NCI-H526 (cell line): ENCODE data around the gene THRB.

Source experiments
- DNase-seq, 2 experiments: peaks; one replicate each; lab custom pipeline; 2025; lab: John Stamatoyannopoulos, UW

The THRB gene

DNA sequence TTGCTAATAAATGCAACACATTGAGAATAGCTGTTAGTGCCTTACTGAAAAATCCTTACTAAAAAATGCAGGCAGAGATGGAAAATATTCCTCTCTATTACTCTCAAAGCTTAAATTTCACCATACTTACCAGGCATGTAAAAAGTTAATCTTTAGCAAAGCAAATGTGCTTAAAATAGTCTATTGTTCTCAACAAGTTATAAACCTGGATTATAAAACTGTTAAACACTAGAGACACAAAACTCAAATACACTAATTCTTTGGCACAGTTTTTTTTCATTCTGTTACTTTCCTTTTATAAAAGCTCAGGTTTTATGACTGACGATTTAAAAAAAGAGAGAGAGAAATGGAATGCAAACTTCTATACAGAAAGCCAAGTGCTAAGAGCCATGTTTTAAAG is 119.8 kb downstream of the THRB start:
- DNase-seq = no peak

DNA sequence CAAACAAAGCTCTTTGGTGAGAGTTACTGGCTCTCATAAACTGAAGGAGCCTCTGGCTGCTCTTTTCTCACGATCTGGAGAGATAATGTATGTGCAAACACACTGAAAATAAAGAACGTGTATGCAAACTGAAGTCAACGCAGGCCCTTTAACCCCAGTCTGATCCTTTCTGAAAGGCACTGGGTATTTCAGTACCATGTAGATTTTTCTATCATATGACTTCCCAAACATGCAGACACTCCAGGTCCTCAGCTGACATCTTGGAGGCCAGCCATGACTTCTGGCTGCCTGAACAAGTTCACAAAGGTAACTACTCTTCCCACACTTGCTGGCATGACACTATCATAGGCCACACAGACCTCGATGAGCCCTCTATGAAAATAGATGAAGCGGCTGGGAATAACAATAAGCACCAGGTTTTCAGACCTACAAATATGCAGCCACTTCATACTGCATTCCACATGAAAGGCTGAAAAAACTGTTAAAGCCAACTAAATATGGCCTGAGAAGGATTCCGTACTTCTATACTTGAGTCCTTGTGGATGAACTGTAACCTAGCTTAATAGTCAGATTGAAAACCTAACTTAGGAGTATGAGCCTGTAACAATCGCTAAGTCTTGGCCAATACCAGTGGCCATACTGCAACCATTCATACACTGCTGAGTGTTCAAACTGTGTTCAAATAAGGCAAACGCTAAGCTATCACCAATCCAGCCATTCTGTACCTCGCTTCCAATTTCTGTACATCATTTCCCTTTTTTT is 121.3 kb downstream of the THRB start:
- no peak for DNase-seq

DNA sequence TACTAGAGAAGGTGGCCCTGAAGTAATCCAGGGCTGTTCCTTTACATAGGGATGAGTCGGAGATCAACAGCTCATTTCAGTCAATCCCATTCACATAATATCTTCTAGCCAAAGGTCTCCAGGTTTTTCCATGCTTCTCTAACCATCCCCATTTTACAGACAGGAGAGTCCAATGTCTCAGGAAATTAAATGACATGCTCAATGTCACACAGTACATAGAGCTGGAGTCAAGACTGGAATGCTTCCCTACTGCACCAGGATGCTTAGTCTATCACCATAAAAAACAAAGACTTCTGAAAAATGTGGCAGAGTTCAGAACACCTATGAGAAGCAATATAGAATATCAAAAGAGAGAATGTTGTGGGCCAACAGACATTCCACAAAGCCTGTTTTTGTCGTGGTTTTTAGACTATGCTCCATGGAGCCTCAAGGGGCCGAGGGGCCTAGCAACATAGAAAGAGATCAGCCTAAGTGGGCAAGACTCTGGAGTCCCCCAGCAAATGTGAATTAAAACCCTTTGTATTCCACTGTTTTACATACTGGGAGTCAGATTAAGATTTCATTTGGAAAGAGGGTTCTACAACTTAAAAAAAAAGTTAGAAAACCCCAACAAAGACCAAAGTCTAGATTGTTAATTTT is 122.0 kb downstream of the THRB start:
- no peak for DNase-seq

DNA sequence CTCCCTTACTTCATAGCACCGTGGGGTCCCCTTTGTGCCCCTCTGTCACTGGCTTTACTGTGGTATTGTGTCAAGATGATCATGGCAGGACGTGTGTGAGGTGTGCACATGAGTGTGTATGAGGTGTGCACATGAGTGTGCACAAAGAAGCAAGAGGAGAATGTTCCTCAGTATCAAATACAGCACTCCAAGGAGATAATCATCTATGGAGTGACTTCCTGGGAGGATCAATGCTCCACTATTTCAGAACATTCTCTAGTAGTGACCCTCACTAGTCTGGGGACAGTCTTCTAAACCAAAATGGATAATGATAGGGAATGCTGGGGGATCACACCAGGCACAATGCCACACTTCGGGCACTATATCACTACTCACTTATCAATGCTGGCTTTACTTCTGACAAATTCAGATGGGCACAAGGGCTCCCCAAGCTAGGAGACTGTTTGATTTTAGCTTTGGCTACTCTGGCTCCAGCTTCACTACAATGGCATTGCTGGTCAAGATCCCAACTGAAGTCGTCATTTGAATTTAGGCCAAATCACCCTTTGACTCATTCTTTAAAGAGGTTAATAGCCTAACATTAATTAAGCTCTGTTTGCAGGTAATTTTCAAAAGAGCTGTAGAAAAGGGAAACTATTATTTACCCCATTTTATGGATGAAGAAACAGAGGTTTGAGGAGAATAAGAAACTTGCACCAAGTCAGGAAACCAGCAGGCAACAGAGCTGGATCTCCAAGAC is 124.1 kb downstream of the THRB start:
- no peak for DNase-seq

DNA sequence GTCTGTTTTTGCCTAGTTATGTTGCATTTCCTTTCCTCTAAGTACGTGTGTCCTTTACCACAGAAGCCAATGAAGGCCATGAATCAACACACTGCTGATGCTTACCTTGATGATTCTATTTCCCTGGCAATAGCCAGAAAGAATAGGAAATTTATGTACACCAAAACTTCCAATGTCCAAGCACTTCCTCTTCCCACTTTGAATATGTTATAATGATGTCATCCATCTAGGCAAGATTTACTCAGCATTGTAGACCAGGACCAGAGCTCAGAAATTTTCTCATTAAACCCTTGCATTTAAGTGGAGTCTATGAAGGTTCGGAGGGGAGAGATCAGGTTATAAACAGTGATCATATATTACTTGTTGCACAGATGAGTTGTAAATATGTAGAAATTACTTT is 126.0 kb downstream of the THRB start:
- DNase-seq = no peak

DNA sequence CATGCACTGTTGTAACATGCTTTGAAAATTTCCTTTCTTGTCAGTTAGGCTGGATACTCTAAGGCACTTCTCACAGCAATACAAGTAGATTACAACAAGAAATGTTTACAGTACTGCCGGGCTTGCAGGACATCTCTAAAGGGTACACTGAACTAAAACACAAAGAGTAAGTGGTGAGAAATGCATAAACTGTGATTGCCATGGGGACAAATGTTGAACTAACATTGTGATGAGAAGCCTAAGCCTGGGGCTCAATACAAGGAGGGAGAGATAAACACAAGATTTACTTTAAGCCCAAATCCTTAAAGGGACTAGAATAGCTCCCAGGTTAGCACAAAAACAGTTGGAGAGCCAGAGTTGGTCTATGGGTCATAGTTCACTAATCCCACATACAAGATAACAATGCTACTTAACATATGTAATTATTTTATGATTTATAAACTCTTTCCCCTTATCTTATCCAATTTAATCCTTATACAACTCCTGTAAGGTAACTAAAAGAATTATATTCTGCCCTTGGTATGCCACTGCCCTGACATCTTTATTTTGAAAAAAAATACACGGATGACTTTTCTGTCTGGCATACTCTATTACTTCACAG is 126.9 kb downstream of the THRB start:
- no peak for DNase-seq

DNA sequence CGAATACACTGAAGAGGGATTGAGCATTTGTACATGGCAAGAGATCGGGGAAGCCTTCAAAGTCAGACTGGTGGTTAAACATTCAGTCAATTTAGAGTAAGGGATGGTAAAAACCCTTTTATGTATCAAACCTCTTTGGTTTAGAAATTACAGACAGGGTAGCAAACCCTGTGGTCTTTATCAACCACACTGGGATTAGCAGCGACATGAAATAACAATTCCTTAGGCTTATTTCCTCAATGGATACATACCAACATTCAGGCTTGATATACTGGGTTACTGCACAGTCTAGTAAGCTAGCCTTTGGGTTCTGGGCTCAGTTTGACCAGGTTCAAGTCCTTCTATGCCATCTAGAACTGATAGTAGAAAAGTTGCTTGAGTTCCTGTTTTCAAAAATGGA is 127.4 kb downstream of the THRB start:
- no peak for DNase-seq

DNA sequence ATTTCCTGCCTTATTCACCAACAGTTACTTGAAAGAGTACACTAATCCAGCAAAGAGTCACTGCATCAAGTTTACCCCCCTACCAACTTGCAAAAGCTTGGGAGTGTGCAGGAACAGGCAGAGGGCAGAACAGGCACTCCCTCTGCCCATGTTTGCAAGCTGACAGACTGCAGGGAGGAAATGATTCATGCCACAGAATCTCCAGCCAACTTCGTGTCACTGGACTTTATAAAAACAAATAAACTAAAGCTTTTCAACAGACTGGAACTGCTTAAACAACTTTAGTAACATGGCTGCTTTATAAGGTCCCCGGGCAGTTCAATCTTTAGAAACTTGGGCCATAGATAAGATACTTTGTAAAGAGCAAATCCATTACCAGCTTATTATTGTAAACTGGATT is 129.5 kb downstream of the THRB start:
- no peak for DNase-seq

DNA sequence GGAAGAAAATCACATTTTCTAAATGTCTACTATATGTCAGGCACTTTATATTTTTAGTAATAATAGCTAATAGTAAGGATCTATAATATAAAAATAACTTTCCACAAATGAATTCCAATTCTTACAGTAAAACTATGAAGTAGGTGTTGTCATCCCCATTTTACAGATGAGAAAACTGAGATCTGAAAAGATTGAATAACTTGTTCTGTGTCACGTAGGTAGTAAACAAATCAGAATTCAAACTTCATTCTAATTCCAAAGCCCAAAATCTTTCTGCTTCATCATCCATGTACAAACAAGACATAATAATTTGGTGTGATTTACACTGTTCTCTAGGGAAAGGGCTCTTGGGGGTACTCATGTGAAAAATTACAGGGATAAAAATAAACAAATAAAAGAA is 130.3 kb downstream of the THRB start:
- DNase-seq = no peak

DNA sequence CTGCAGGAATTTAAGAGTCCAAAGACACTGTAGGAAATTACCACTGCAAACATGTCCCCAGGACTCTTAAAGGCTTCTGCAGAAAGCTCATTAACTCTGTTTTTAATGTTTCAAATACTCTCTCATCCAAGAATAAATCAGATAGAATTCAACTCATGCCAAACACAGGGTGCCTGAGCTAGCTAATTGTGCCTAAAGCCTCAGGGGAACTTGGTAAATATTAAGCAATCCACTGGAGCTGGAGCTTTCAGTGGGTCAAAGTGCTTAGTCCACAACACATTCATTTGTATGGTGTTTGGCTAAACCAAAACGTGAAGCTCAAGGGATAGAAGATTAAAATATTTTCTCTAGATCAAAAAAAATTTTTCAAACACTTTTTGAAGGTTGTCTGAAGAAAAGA is 131.4 kb downstream of the THRB start:
- no peak for DNase-seq

DNA sequence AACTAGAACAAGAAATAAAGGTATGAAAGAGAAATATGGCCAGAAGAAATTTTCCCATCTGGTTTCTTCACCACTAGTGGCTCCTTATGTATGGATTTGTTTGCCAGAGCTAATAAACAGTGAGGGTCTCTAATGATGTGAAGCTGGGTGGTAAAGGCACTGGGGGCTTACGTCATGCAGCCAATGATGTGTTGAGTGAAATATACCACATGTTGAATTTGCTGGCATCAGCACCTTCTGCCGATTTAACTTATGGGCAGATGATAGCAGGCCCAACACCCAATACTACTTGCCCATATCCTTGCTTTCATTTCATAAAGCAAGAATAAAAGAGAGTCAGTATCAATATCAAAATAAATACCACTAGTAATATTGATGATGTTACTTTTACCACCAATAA is 133.0 kb downstream of the THRB start:
- no peak for DNase-seq

DNA sequence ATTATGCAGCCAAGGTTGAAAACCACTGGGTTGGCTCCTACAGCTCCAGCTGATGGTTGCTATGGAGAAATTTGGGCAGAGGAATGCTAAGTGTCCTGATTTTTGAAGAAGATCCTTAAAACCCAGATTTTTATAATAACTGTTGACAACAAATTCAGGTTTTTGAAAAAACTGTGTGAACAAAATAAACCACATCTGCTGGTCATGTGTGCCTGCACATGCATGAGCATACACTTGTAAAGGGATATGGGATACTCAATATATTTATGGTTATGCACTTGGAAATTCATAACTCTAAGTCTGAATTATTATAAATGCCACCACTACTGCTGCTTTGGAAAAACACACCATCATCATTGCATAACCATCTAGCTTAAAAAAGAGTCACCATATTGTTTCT is 133.7 kb downstream of the THRB start:
- no peak for DNase-seq

DNA sequence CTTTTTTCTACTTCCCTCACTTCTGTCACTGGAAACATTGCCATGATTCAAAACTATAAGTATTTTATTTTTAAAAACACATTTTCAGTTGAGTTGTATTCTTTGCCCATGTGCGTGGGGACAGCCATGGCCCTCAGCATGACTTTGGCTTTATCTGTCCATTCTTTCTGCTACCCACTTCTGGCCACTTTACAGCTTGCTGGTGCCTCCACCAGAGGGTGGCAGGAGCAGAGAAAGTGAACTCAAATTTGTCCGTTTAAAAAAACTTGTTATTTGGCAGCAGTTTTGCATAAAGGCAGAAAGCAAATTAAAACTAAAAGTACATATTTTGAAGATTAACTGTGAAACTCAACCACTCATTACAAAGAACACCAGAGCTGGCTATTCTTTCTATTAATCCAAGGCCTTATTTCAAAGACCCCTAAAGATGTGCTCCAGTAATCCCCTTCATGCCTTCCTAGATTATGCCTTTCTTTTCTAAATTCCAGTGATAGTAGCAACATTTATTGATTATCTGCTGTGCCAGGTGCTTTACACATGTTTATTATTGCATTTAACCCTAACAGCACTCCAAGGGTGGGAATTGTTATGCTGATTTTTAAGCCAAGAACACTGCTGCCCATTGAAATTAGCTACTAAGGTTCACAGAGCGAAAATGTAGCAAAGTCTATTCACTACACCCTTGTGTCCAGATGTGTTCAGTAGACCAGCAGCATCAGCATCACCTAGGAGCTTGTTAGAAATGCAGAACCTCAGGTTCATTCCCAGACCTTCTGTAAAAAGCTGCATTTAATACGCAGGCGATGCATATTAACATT is 134.8 kb downstream of the THRB start:
- no peak for DNase-seq

DNA sequence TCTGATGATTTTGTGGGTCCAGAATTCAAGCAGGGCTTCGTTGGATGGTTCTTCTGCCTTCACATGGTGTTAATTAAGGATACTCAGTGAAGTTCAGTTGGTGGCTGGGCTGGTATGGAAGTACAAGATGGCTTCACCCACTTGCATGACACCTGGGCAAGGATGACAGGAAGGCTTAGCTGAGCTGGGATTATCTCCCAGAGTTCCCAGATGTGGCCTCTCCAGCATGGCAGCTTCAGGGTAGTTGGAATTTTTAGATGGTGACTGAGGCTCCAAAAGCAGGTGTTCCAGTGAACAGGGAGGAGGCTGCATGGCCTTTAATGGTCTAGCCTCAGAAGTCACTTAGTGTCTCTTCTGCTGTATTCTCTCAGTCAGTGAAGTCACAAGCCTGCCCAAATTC is 135.5 kb downstream of the THRB start:
- no peak for DNase-seq

DNA sequence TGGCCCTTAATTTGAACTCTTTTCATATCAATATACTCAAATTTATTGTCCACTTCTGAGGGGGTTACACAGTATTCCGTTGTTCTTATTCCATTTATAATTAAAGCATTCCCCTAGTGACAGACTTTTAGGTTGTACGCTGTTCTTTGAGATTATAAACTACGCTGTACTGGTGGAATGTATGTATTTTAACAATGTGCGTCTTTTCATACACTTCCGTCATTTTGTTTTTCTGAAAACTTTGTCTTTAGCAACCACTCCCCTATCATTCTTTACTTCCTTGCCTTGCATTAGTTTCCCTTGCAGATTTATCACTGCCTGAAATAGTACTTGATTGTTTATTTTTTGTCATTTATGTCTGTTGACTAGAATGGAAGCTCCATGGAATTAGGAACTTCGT is 137.0 kb downstream of the THRB start:
- no peak for DNase-seq

DNA sequence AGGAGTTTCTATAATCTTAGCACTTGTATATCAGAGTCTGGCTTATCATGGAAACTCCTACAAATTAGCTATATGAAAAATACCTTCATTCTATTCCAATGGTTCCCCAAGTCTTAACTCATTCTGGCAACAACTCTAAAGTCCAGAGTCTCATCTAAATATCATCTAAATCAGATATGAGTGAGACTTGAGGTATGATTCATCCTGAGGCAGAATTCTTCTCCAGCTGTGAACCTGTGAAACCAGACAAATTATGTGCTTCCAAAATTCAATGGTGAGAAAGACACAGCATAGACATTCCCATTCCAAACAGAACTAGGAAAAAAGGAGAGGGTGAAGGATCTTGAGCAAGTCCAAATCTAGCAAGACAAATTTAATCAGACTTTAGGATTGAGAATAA is 138.8 kb downstream of the THRB start:
- no peak for DNase-seq

DNA sequence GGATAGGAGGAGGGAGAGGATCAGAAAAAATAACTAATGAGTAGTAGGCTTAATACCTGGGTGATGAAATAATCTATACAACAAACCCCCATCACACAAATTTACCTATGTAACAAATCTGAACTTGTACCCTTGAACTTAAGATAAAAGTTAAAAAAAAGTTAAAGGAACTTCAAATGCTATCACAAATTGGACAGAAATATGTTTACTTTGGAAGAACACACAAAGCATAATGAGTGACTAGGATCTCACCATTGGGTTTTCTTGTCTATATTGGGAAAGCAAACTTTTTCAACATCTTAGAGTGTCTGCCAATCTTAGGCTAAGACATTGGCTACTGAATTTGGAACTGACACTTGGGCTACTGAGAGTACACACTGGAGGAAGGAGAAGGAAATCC is 140.4 kb downstream of the THRB start:
- DNase-seq = no peak

DNA sequence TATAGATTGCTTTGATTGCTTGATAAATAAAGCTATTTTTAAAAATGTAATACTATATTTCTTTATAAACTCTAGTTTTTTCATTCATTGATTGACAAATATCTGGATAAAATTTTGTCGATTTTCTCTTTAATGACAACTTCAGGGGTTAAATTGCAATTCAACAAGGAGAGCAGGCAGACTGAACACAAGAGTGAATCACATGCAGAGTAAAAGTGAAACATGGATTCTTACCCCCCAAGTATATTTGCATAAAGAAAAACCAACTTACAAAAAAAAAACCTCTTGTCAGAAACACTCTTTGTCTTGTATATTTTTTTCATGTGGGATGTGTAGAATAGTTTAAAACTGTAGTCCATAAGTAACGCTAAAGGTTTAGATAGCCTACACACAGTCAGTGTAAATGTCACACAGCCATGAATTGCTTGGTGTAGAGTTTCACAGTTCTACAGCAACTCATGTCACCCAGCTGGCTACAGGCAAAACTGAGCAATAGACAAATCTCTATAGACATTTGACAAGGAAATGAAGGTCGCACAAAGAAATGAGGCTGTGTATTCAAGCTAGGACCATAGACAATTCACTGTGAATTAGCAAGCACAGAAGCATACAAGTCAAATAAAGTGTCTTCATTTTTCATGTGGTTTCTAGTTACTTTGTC is 141.6 kb downstream of the THRB start:
- no peak for DNase-seq

DNA sequence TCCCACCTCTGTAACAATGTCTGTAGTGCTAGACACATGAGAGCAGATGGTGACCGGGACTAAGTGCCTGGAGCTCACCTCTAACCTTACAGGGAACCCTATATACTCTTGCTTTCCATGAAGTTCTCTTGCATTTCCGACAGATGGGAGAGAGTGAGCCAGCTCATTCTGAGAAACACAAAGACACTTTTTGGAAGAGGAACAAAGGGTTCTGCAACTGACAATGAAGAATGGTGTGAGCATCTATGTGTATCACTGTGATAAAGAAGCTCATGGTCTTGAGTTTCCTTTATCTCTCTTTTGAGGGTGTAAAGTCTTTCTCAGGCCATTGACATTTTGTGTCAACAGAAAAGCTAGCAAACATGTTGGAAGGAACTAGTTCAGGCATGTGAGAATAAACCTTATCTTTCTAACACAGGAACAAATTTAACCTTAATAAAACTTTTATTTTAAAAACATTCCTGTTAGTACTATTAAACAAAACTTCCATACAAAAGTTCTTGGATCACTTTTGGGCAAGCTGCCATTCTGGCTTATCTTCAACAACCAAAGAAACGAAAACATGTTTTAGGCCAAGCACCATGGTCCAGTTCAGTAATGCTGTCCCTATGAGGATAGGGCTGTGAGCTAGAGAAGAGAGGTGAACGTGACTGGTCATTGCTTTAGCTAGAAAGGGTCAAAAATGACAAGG is 142.7 kb downstream of the THRB start:
- no peak for DNase-seq

DNA sequence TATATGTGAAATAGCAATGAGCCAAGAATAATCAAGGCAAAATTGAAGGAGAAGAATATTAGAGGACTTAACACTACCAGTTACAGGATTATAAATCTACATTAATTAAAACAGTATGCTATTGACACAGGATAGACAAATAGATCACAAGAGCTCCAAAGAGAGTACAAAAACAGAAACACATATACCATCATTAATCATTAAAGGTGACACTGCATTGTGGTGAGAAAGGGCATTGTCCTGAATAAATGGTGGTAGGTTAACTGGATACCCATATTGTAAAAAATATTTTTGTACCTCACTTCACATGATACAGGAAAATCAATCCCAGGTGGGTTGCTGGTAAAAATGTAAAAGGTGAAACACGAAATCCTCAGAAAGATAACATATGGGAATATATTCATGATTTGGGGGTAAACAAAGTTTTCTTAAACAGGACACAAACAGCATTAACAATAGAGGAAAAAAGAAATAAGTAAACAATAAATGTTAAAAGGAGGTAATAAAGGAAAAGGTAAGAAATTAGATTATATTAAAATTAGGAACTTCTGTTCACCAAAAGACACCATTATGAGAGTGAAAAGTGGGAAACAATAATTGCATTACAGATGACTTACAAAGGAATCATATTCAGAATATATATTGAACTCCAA is 145.2 kb downstream of the THRB start:
- no peak for DNase-seq
